HEK293T (cell line): ENCODE measurements around the gene TMEM167B.

ENCODE experiments used
- CTCF ChIA-PET: fragments of 350-600 bp; formaldehyde crosslinking; extraction: SDS; loops from one replicate; lab custom pipeline; 2021; ENCODE audit warnings: antibody characterized with exemption, inconsistent platforms; lab: Yijun Ruan, JAX
- POLR2A ChIA-PET: fragments of 350-600 bp; formaldehyde crosslinking; extraction: SDS; loops from one replicate; lab custom pipeline; 2020; ENCODE audit warnings: antibody characterized with exemption, inconsistent platforms; lab: Yijun Ruan, JAX
- DNase-seq: peaks from one replicate; pipeline ENCODE4 v3.0.0; 2012; ENCODE audit warnings: mixed read lengths; ENCODE audit errors: extremely low spot score
- ARNT ChIP-seq: fragments of 450-650 bp; IDR thresholded peaks from 2 replicates; pipeline ENCODE4 v1.6.1; 2017; ENCODE audit warnings: mild to moderate bottlenecking
- BHLHE40 ChIP-seq: fragments of 450-650 bp; IDR thresholded peaks from 2 replicates; pipeline ENCODE4 v1.6.1; 2016; ENCODE audit warnings: mild to moderate bottlenecking, moderate library complexity, borderline replicate concordance
- CTBP1 ChIP-seq: fragments of 450-650 bp; IDR thresholded peaks from 2 replicates; pipeline ENCODE4 v1.6.1; 2016; ENCODE audit warnings: borderline replicate concordance
- ELF4 ChIP-seq: fragments of 450-650 bp; IDR thresholded peaks from 2 replicates; pipeline ENCODE4 v1.6.1; 2017; ENCODE audit warnings: antibody characterized with exemption
- FOXA1 ChIP-seq: fragments of 450-650 bp; IDR thresholded peaks from 2 replicates; pipeline ENCODE4 v1.6.1; 2016; ENCODE audit warnings: mild to moderate bottlenecking
- FOXK2 ChIP-seq: fragments of 450-650 bp; IDR thresholded peaks from 2 replicates; pipeline ENCODE4 v1.6.1; 2016; ENCODE audit warnings: mild to moderate bottlenecking
- FOXM1 ChIP-seq: fragments of 450-650 bp; IDR thresholded peaks from 2 replicates; pipeline ENCODE4 v1.6.1; 2017; ENCODE audit warnings: mild to moderate bottlenecking, borderline replicate concordance
- HDGF ChIP-seq: fragments of 450-650 bp; IDR thresholded peaks from 2 replicates; pipeline ENCODE4 v1.6.1; 2017; ENCODE audit warnings: antibody characterized with exemption, borderline replicate concordance
- L3MBTL2 ChIP-seq: fragments of 450-650 bp; conservative IDR thresholded peaks from 2 replicates; pipeline ENCODE4 v1.6.1; 2016; ENCODE audit warnings: mild to moderate bottlenecking
- LEF1 ChIP-seq: fragments of 450-650 bp; IDR thresholded peaks from 2 replicates; pipeline ENCODE4 v1.6.1; 2017; ENCODE audit warnings: mild to moderate bottlenecking, borderline replicate concordance
- NFRKB ChIP-seq: fragments of 450-650 bp; IDR thresholded peaks from 2 replicates; pipeline ENCODE4 v1.6.1; 2016; ENCODE audit warnings: mild to moderate bottlenecking, moderate library complexity
- PKNOX1 ChIP-seq: fragments of 450-650 bp; IDR thresholded peaks from 2 replicates; pipeline ENCODE4 v1.6.1; 2016
- SP1 ChIP-seq: fragments of 450-650 bp; IDR thresholded peaks from 2 replicates; pipeline ENCODE4 v1.6.1; 2017
- SUZ12 ChIP-seq: fragments of 450-650 bp; IDR thresholded peaks from 2 replicates; pipeline ENCODE4 v1.6.1; 2016; ENCODE audit warnings: mild to moderate bottlenecking
- TARDBP ChIP-seq: fragments of 450-650 bp; IDR thresholded peaks from 2 replicates; pipeline ENCODE4 v1.6.1; 2016
- ZNF384 ChIP-seq: fragments of 450-650 bp; IDR thresholded peaks from 2 replicates; pipeline ENCODE4 v1.6.1; 2016

The TMEM167B gene

DNA sequence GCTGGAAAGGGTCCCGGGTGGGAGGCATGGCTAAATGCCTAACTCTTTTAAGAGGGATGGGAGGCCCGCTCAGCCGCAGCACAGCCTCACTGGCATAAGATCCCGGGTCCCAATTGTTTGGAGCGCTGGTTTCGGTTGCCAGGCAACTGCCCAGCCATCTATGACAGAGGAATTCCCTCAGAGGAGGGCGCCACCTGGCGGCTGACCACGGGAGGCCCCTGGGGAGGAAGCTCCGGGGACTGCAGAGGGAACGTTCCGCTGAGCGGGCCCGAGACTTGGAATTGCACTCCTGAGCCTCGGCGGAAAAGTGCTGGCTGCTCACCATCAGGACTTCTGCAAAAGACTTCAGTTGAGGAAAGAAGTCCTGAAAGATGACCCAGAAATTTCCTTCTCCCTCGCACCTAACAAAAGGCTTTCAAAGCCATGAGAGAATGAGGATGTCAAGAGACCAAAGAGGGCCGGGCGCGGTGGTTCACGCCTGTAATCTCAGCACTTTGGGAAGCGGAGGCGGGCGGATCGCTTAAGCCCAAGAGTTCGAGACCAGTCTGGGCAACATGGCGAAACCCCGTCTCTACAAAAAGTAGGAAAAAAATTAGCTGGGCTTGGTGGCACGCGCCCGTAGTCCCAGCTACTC is 22.2 kb downstream of the TMEM167B start:
- TF ChIP-seq FOXM1 (no peak; the same call in 1 of the 2 replicates), BHLHE40 (no peak), LEF1 (peak; percentile 51; the same call in 1 of the 2 replicates), NFRKB (no peak)
- POLR2A ChIA-PET, result interaction anchor here (1.5 to 5.6 kb wide), 2 partner anchors 12 to 22 kb away, joined by 5 to 64 read pairs; partner anchors contain the start of gene TMEM167B

DNA sequence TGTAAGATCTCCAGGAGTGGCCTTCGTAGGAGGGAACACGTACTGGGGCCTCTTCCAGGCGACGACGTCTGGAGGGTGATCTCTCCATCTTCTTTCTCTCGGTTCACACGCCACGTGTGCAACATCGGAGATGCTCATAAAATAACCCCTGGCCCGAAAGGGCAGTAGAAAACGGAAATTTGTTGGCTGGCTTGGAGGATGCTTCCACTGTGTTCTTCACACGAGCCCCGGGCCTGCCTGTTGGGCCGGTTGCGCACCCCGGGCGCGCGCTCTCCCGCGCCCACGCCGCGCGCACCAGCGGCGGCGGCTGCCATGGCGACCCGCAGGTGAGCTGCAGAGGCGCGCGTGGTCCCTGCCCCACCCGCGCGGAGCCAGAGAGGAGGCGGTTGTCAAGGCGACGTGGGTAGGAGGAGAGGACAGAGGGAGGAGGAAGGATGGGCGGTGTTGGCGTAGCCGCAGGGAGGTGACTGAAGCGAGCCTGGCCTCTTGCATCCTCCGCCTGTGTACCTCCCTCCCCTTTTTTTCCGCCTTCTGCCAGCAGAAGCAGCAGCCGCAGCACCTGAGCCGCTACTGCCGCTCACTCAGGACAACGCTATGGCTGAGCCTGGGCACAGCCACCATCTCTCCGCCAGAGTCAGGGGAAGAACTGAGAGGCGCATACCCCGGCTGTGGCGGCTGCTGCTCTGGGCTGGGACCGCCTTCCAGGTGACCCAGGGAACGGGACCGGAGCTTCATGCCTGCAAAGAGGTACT is 23.2 kb downstream of the TMEM167B start, which contains the start of gene ELAPOR1:
TSS of gene ELAPOR1 (plus strand) at position 526 of the 752 bp plus-strand sequence. CDS start at position 595, 69 bp downstream.
- CTCF ChIA-PET, result interaction anchor here (1.0 to 1.9 kb wide), 5 partner anchors 13 to 296 kb away, joined by 3 to 24 read pairs (median 4); no protein-coding TSS in a partner anchor
- DNase-seq, result no peak
- TF ChIP-seq NFRKB, result no peak
- TF ChIP-seq FOXA1, result no peak
- no peak for TF ChIP-seq ZNF384
- no peak for TF ChIP-seq PKNOX1
- TF ChIP-seq SP1, result no peak
- no peak for TF ChIP-seq SUZ12
- TF ChIP-seq L3MBTL2, result no peak
- TF ChIP-seq ELF4, result no peak
- no peak for TF ChIP-seq HDGF
- TF ChIP-seq CTBP1, result no peak
- no peak for TF ChIP-seq FOXK2
- no peak for TF ChIP-seq LEF1
- no peak for TF ChIP-seq ARNT
- TF ChIP-seq TARDBP, result no peak
- TF ChIP-seq BHLHE40, result no peak
- TF ChIP-seq FOXM1, result no peak
- POLR2A ChIA-PET, result interaction anchor here (1.6 to 5.6 kb wide), 3 partner anchors 13 to 23 kb away, joined by 6 to 64 read pairs (median 14); partner anchors contain the start of gene TMEM167B

More for the DNA sequence above, 22.2 kb downstream of the TMEM167B start:
- DNase-seq, result peak; percentile 97
- CTCF ChIA-PET, result interaction anchor here (0.6 to 3.8 kb wide), 16 partner anchors 8 to 443 kb away, joined by 3 to 30 read pairs (median 4); partner anchors contain the start of gene PSMA5

DNA sequence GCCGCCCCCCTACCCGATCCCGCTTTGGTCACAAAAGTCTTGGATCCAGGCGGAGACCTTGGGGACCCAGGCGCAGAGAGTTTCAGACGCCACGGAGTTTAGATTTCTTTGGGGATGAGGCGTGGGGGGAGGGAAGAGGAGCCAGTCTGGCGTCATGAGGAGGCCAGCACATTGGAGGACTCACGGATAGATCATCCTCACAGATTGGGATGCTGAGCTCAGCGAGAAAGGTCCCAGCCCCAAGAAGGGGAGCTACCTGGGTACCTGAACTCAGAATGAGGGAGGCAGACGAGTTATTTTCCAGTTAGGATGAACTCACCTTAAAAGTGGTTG is 23.7 kb downstream of the TMEM167B start:
- DNase-seq, result no peak
- TF ChIP-seq SP1, result no peak
- TF ChIP-seq CTBP1, result no peak
- no peak for TF ChIP-seq ARNT
- TF ChIP-seq PKNOX1, result no peak
- TF ChIP-seq L3MBTL2, result no peak
- TF ChIP-seq NFRKB, result no peak
- TF ChIP-seq ZNF384, result no peak
- no peak for TF ChIP-seq LEF1
- no peak for TF ChIP-seq FOXM1
- no peak for TF ChIP-seq ELF4
- TF ChIP-seq BHLHE40, result no peak
- no peak for TF ChIP-seq SUZ12
- no peak for TF ChIP-seq TARDBP
- no peak for TF ChIP-seq FOXK2
- TF ChIP-seq HDGF, result no peak
- no peak for TF ChIP-seq FOXA1
- ChIA-PET CTCF (interaction anchor here (1.8 kb wide), 1 partner anchor 14 kb away, joined by 7 read pairs; no protein-coding TSS in a partner anchor), POLR2A (interaction anchor here (1.6 to 3.6 kb wide), 2 partner anchors 14 to 24 kb away, joined by 6 to 14 read pairs; partner anchors contain the start of gene TMEM167B)

GRCh38 chr1:109115685-109116084 is 25.1 kb downstream of the TMEM167B start:
- DNase-seq, result no peak
- ChIA-PET CTCF (interaction anchor here (0.9 kb wide), 1 partner anchor 16 kb away, joined by 3 read pairs; no protein-coding TSS in a partner anchor), POLR2A (interaction anchor here (1.3 to 3.6 kb wide), 2 partner anchors 12 to 15 kb away, joined by 3 to 14 read pairs; no protein-coding TSS in a partner anchor)
- TF ChIP-seq ELF4, result no peak
- TF ChIP-seq FOXA1, result no peak
- no peak for TF ChIP-seq PKNOX1
- no peak for TF ChIP-seq LEF1
- TF ChIP-seq SP1, result no peak
- no peak for TF ChIP-seq ARNT
- no peak for TF ChIP-seq CTBP1
- no peak for TF ChIP-seq BHLHE40
- no peak for TF ChIP-seq FOXK2
- no peak for TF ChIP-seq FOXM1
- no peak for TF ChIP-seq SUZ12
- no peak for TF ChIP-seq L3MBTL2
- no peak for TF ChIP-seq TARDBP
- TF ChIP-seq ZNF384, result no peak
- no peak for TF ChIP-seq HDGF
- no peak for TF ChIP-seq NFRKB

DNA sequence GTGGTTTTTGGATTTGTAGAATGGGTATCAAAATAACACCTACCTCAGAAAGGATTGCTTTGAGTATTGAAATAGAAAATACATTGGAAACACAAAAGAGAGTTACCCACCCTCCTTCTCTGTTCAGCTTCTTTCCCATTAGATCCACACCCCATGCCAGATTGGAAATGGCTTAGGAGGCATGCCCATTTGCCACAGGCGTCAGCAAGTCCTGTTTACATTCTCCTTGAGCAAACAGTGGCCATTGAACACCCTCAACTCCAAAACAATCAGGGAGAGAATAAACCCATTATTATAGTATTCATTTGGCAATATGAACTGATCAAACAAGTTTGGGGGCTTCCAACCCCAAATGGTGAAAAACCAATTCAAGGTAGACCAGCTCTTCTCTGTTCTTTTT is 25.7 kb downstream of the TMEM167B start:
- no peak for DNase-seq
- POLR2A ChIA-PET, result interaction anchor here (3.6 kb wide), 1 partner anchor 16 kb away, joined by 14 read pairs; no protein-coding TSS in a partner anchor
- CTCF ChIA-PET, result interaction anchor here (0.9 kb wide), 1 partner anchor 16 kb away, joined by 3 read pairs; no protein-coding TSS in a partner anchor
- no peak for TF ChIP-seq FOXM1
- no peak for TF ChIP-seq L3MBTL2
- no peak for TF ChIP-seq FOXK2
- no peak for TF ChIP-seq SUZ12
- TF ChIP-seq PKNOX1, result no peak
- no peak for TF ChIP-seq TARDBP
- no peak for TF ChIP-seq ARNT
- TF ChIP-seq BHLHE40, result no peak
- TF ChIP-seq ZNF384, result no peak
- TF ChIP-seq HDGF, result no peak
